Tibial nerve (tissue), 4 donors: Measurements from ENCODE around the gene SAG.

Experiments used
- CTCF ChIP-seq, 5 experiments: fragments of 200-600 bp in 3 of 5; fragments of 450-650 bp in 2 of 5; sonication (generic) in 3 of 5; IDR thresholded peaks; one replicate each; pipeline ENCODE4 v1.5.1; 2016 to 2019; ENCODE audit warnings: antibody characterized with exemption in 5 of 5, mild to moderate bottlenecking in 3 of 5, moderate library complexity in 2 of 5
- EP300 ChIP-seq, 2 donors: sonication (generic); formaldehyde crosslinking; IDR thresholded peaks; one replicate each; pipeline ENCODE4 v1.6.1; 2017; ENCODE audit warnings: antibody characterized with exemption in 2 of 2, mild to moderate bottlenecking in 1 of 2

GRCh38 chr2:233338046-233338445 lies 30.4 kb downstream of the SAG start:
- no peak for TF ChIP-seq EP300 (IDR thresholded peaks at IDR 0.05)
- TF ChIP-seq CTCF (IDR thresholded peaks at IDR 0.05), result no peak
